WERI-Rb-1 (cell line): ENCODE measurements around the gene DUOXA2.
"Not testable (repeated sequence)": the region's sequence is repeated elsewhere in the genome, so short reads cannot be mapped to it uniquely, and the experiment has no call there.

Experiments used
- DNase-seq: peaks from one replicate; pipeline ENCODE4 v3.0.0-alpha.2; 2020
- H3K27ac ChIP-seq: fragments of 250-450 bp; sonication (Bioruptor Pico); 2 replicates; pipeline ENCODE4 v1.5.1; 2020; ENCODE audit warnings: mild to moderate bottlenecking, moderate library complexity
- H3K27me3 ChIP-seq: fragments of 250-450 bp; sonication (Bioruptor Pico); 2 replicates; pipeline ENCODE4 v1.5.1; 2021; ENCODE audit warnings: mild to moderate bottlenecking, low read depth, moderate library complexity; ENCODE audit not compliant: insufficient read depth, severe bottlenecking
- H3K36me3 ChIP-seq: fragments of 250-450 bp; sonication (Bioruptor Pico); 2 replicates; pipeline ENCODE4 v1.5.1; 2020; ENCODE audit warnings: mild to moderate bottlenecking, moderate library complexity
- H3K4me3 ChIP-seq: 2 replicates; pipeline ENCODE4 v1.5.1; 2011; ENCODE audit warnings: low read depth, mild to moderate bottlenecking, control low read depth, low read length
- H3K9me3 ChIP-seq: fragments of 250-450 bp; sonication (Bioruptor Pico); 2 replicates; pipeline ENCODE4 v1.5.1; 2021; ENCODE audit warnings: mild to moderate bottlenecking, moderate library complexity; ENCODE audit not compliant: severe bottlenecking
- TF ChIP-seq, protein P1 (sequence below): IDR thresholded peaks from 2 replicates; pipeline ENCODE4 v1.5.1; 2011; ENCODE audit warnings: low read depth, mild to moderate bottlenecking, control low read depth, inconsistent platforms, low read length

Gene DUOXA2

DNA sequence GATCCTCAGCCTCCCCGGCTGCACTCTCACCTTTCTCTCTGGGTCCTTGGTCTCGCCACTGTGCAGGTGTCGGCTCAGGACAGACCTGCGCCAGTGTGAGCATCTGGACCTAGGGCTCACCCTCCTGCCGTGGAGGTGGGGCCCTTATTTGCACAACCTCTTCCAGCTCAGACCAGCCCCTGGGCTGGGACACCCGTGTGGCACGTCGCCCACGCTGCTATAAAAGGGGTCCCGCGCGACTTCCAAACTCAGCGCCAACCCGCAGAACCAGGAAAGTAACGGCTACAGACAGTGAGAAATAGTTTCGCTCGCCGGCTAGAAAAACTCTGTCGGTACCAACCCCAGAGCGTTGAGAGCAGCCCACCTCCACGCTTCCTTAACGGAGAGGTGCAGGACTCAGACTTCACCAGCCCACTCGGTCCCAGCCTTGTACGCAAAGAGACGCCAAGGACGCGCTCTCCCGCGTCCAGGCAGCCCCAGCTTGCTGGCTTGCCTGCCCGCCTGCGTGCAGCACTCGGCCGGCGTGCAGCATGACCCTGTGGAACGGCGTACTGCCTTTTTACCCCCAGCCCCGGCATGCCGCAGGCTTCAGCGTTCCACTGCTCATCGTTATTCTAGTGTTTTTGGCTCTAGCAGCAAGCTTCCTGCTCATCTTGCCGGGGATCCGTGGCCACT, at the start of gene DUOXA2, which contains the start of gene DUOX2:
Gene DUOXA2, plus strand, starts transcription at position 251 of the 675 bp plus-strand sequence. Its CDS starts 280 bp downstream, at position 531.
Gene DUOX2, minus strand, starts transcription at position 97 of the 675 bp plus-strand sequence. CDS start 761 bp downstream, outside the sequence.
- no peaks in the 10 kb centered on the region for H3K36me3 ChIP-seq
- peaks cover 50% of the 10 kb centered on the region for H3K27me3 ChIP-seq
- TF ChIP-seq, protein P1, sequence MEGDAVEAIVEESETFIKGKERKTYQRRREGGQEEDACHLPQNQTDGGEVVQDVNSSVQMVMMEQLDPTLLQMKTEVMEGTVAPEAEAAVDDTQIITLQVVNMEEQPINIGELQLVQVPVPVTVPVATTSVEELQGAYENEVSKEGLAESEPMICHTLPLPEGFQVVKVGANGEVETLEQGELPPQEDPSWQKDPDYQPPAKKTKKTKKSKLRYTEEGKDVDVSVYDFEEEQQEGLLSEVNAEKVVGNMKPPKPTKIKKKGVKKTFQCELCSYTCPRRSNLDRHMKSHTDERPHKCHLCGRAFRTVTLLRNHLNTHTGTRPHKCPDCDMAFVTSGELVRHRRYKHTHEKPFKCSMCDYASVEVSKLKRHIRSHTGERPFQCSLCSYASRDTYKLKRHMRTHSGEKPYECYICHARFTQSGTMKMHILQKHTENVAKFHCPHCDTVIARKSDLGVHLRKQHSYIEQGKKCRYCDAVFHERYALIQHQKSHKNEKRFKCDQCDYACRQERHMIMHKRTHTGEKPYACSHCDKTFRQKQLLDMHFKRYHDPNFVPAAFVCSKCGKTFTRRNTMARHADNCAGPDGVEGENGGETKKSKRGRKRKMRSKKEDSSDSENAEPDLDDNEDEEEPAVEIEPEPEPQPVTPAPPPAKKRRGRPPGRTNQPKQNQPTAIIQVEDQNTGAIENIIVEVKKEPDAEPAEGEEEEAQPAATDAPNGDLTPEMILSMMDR: no peak
- no peak within 1 kb of the TSS for H3K27ac ChIP-seq
- peak; percentile 26 for DNase-seq
- peak within 1 kb of the TSS; percentile 33 for H3K4me3 ChIP-seq
- no peaks in the 10 kb centered on the region for H3K9me3 ChIP-seq

DNA sequence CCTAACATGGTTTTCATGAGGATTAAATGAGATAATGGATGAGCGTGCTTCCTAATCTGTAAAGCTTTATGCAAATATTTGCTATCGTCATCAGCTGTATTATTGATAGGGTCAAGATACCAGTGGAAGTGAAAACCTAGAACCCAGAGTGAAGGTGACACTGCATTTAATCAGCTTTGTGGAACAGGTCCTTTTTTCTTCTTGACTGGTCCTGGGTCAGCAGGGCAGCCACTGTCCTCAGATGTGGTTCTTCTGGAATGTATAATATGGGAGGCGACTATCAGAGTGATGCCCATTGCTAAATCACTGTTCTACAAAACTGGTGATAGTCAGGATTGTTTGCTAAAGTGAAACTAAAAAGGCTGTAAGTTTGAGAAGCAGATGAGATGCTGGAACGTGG, 49.7 kb upstream of the DUOXA2 start:
- H3K36me3 ChIP-seq: peaks cover 4% of the 10 kb centered on the region
- TF ChIP-seq, protein P1: no peak

DNA sequence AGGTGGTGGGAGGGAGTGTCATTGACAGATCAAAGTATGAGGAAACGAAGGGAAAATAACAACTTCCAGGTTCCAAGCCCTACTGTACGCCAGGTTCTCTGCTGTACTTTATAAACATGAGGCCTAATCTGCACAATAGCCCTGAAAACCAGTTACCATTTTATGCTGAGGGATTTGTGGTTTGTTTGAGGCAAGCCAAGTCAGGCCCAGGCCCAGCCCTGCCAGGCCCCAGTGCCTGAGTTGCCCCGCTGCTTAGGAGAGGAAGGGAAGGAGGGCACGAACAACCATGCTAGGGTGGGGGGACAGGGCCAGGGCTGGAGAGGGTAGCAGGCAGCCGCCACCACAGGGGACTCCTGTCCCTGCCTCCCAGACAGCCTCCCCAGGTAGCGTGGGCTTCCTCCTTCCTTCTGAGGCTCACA, 44.2 kb upstream of the DUOXA2 start:
- not testable (repeated sequence) for H3K27me3 ChIP-seq, H3K36me3 ChIP-seq, H3K4me3 ChIP-seq, DNase-seq, H3K27ac ChIP-seq, H3K9me3 ChIP-seq

More for the DNA sequence above, 49.7 kb upstream of the DUOXA2 start:
- Histone ChIP-seq H3K4me3 (no peak overlapping the region), H3K27me3 (no peaks in the 10 kb centered on the region), H3K9me3 (no peaks in the 10 kb centered on the region), H3K27ac (no peak overlapping the region)
- DNase-seq: no peak

DNA sequence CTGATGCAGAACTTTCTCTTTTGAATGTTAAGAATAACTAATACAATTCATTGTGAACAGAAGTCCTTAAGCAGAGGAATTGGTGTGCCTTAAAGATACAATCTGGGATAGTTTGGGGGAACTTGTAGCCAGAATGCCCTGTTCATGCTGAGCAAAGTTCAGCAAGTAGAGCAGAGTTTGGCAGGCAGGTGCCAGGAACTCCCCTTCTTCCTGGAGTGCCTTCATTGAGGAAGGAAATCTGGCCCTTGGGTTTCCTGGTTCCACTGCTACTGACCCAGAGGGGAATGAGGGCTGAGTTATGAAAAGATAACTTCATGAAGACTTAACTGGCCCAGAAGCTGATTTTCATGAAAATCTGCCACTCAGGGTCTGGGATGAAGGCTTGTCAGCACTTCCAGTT, 40.5 kb upstream of the DUOXA2 start:
- not testable (repeated sequence) for H3K36me3 ChIP-seq, H3K27me3 ChIP-seq, H3K27ac ChIP-seq, DNase-seq, H3K9me3 ChIP-seq, H3K4me3 ChIP-seq

DNA sequence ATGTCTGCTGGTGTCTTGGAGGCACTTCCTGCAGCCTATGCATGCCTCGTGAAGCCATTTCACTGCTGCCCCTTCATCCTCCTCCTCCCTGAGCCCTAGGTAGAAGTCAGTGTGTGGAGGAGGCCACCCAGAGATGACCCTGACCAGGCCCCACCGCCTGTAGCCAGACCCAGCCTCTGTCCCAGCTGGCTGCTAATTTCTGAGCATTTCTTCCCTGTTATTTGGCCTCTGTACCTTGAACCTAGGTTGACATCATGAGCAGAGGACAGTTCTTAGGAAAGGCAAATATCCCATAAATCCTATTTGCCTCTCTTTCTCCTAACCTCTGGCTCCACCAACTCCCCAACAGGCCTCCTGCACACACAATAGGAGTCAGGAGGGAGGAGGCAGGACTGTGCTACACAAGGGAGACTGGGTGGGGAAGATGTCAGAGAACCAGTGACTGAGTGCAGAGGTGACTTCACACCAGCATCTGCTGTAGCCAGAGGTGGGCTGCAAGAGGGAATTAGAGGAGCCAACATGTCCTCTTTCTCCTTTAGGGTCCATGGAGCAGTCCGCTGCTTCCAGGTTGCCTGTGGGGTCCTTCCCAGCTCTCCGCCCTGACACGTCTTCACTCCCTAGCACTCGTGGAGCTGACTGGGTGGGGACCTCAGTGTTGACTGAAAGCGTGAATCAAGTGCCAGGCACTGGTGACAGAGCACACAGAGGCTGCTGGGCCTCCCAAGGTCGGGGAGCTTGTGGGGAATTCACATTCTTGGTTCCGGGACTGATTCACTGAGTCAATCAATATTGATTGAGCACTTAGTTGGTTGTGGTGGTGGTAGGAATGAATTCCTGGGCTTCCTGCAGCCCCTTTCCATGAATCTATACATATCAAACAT, 38.4 kb upstream of the DUOXA2 start:
- not testable (repeated sequence) for H3K27ac ChIP-seq, H3K36me3 ChIP-seq, H3K27me3 ChIP-seq, DNase-seq, H3K4me3 ChIP-seq, H3K9me3 ChIP-seq

DNA sequence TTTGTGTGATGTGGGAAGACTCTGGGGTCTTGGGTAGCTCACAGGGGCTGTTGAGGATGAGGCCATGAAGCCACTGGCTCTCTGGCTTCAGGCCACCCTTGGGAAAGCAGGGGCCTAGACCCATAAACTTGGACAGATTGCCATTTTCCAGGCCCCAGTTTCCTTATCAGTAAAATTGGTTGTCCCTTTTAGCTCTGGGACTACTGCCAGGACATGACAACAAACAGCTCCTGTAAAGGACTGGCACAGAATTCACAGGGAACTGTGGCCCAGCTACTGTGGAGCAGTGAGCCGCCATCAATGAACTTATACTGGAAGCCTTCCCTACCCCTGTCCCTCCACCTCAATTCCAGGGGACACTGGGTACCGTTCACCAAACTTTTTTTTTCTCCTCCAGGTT, 36.7 kb upstream of the DUOXA2 start:
- not testable (repeated sequence) for H3K36me3 ChIP-seq, H3K27me3 ChIP-seq, DNase-seq, H3K27ac ChIP-seq, H3K9me3 ChIP-seq, H3K4me3 ChIP-seq

DNA sequence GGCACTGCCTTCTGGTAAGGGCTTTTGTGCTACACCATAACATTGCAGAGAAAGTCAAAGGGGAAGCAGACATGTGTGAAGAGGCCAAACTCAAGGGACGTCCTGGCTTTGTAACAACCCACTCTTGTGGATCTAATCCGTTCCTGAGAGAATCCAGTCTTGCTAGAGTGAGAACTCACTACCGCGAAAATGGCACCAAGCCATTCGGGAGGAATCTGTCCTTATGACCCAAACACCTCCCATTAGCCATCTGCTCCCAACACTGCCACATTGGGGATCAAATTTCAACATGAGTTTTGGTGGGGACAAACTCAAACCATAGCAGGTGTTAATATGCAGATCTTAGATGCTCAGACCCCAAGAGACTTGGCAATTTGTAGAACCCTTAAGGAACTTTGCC, 34.9 kb upstream of the DUOXA2 start:
- not testable (repeated sequence) for H3K9me3 ChIP-seq, H3K36me3 ChIP-seq, H3K27me3 ChIP-seq, H3K27ac ChIP-seq, DNase-seq, H3K4me3 ChIP-seq

DNA sequence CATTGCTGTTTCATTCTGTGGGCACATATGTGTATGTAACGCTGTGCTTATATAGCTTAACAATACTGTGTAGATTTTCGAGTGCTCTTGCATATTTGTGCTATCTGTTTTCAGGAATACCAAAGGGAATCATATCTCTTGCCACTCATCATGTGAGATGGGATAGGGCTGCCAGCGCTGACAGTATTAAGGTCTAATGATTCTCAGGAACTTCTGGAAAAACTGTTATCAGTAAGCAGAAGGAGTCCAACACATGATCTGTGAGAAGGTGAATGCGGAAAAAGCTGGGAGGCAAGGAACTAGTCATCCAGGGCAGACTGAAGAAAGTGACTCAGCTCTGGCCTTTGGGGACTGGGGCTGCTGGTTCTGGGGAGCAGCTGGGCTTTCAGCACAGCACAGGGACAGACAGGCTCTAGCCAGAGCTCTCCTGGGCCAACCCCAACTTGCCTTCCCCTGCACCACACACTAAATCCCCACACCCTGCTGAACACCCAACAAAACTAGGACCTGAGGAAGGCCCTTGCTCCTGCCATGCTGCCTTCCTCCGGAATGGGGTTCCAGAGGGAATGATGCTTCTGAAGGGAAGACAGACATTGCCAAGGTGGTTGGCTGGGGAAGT, 34.4 kb upstream of the DUOXA2 start:
- not testable (repeated sequence) for DNase-seq, H3K36me3 ChIP-seq, H3K9me3 ChIP-seq, H3K27me3 ChIP-seq, H3K27ac ChIP-seq, H3K4me3 ChIP-seq

DNA sequence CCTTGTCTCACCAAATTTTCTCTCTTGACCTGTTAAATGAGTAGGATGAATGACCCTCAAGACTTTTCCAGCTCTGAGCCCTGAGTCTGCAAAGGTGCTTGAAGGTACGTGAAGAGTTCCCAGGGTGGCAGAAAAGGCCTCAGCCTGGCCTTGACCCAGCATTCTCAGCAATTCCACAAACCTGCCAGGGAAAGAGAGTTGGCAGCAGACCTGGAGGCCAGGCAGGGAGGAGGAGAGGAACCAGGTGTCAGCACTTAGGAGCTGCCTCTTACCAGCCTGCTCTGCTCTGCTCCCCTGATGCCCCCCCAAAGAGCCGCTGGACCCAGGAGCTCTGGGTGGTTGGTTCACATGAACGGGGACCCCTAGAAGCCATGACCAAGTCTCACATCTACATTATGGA, 33.5 kb upstream of the DUOXA2 start:
- H3K27ac ChIP-seq, H3K36me3 ChIP-seq, H3K27me3 ChIP-seq, H3K9me3 ChIP-seq, DNase-seq, H3K4me3 ChIP-seq: not testable (repeated sequence)

DNA sequence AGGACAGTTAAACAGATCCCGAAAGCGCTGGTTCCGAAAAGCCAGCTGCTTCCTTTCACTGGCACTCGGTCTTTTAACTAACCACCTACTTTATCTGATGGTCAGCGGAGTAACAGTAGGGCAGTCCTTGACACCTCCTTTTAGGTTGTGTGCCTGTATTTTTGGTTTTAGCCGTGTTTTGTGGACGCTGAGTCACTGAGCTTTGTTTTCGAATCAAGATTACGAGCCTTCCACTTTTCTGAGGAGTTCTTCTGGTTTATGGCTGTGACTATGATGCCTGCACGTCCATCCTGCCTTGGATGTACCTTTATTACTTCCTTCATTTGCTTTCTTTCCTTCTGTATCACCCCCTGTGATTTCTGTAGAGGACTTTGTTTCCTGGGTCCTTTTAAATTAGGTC, 31.7 kb upstream of the DUOXA2 start:
- H3K27ac ChIP-seq, H3K4me3 ChIP-seq: not testable (repeated sequence)

More for the DNA sequence above, 31.7 kb upstream of the DUOXA2 start:
- not testable (repeated sequence) for H3K9me3 ChIP-seq, H3K27me3 ChIP-seq, H3K36me3 ChIP-seq, DNase-seq
